Naive thymus-derived CD8-positive, alpha-beta T cell (primary cell): ENCODE measurements around the gene ADAMTS2. TPM values are rescaled to one million over a fixed set of nuclear protein-coding genes. Genes with fewer than 3 reads are reported as not detected.

Experiments used
- ATAC-seq, 2 donors: fragments of 150-1000 bp; cut with Tn5 transposase in 1 of 2; sonication (Bioruptor Pico), chemical (Tn5 transposase) in 1 of 2; 1 replicate in 1 of 2; 2 replicates in 1 of 2; pipeline ENCODE4 v1.10.0; 2021; ENCODE audit warnings: mild to moderate bottlenecking in 2 of 2, moderate library complexity in 2 of 2
- POLR2A ChIA-PET: fragments of 350-600 bp; sonication (Branson Sonifier 250); formaldehyde crosslinking; loops from one replicate; lab custom pipeline; 2021; ENCODE audit warnings: antibody characterized with exemption; lab: Charles Lee
- DNase-seq, 10 donors: peaks; one replicate each; pipeline versions ENCODE4 v3.0.0 to v3.0.0-alpha.2; 2020 to 2022
- H3K27ac Mint-ChIP-seq, 10 donors: one replicate each; pipeline ENCODE4 v1.8.0; 2020 to 2022; ENCODE audit warnings: mild to moderate bottlenecking in 10 of 10, mixed read lengths in 10 of 10, moderate library complexity in 4 of 10, inconsistent platforms in 1 of 10
- H3K27me3 Mint-ChIP-seq, 5 donors: one replicate each; pipeline ENCODE4 v1.8.0; 2021 to 2022; ENCODE audit warnings: mixed read lengths in 5 of 5
- H3K36me3 Mint-ChIP-seq, 3 donors: one replicate each; pipeline ENCODE4 v1.8.0; 2020 to 2022; ENCODE audit warnings: mixed read lengths in 3 of 3, mild to moderate bottlenecking in 2 of 3, inconsistent platforms in 1 of 3
- H3K4me1 Mint-ChIP-seq, 4 donors: one replicate each; pipeline ENCODE4 v1.8.0; 2021 to 2022; ENCODE audit warnings: mixed read lengths in 4 of 4
- H3K4me3 Mint-ChIP-seq, 10 donors: one replicate each; pipeline ENCODE4 v1.8.0; 2020 to 2022; ENCODE audit warnings: mild to moderate bottlenecking in 10 of 10, mixed read lengths in 10 of 10, moderate library complexity in 6 of 10, inconsistent platforms in 1 of 10
- H3K9me3 Mint-ChIP-seq, 9 donors: one replicate each; pipeline ENCODE4 v1.8.0; 2020 to 2022; ENCODE audit warnings: mixed read lengths in 9 of 9, mild to moderate bottlenecking in 3 of 9, inconsistent platforms in 1 of 9, moderate library complexity in 1 of 9
- polyA plus RNA-seq, 3 donors: library from polyadenylated mRNA; unstranded; fragments of 300-500 nt; fragmentation: Illumina TruSeq; gene quantifications; one replicate each; pipeline ENCODE4 v1.2.3, GENCODE V29; 2021
- total RNA-seq, 8 experiments: library from RNA in 2 of 8; stranded (reverse) in 2 of 8; gene quantifications; one replicate each; pipeline ENCODE4 v1.2.3 and lab custom pipeline; 2021 to 2026

ADAMTS2 gene
- total and polyA plus RNA-seq, 5 experiments from 2014 or later: 0.02 TPM; not detected in 4

- Mint-ChIP-seq H3K4me3 (no peak overlapping the region), H3K27me3 (peaks cover 0 to 20% (median 2%) of the 10 kb centered on the region in 5 donors), H3K9me3 (no peaks in the 10 kb centered on the region), H3K27ac (no peak overlapping the region), H3K36me3 (no peaks in the 10 kb centered on the region), H3K4me1 (peaks cover 0 to 2% (median 0%) of the 10 kb centered on the region in 4 donors)
- POLR2A ChIA-PET: no interaction called here
- no peak for ATAC-seq
- peak in 1 of 10 donors; percentile 10 for DNase-seq
These were observed 24.2 kb upstream of the ADAMTS2 start for GRCh38 chr5:179369530-179369884.

GRCh38 chr5:179368806-179369529, 23.7 kb upstream of the ADAMTS2 start:
- Mint-ChIP-seq H3K36me3 (no peaks in the 10 kb centered on the region), H3K9me3 (no peaks in the 10 kb centered on the region), H3K4me1 (no peaks in the 10 kb centered on the region), H3K27ac (peak overlapping the region in 1 of 10 donors; percentile 18), H3K27me3 (peaks cover 0 to 17% (median 2%) of the 10 kb centered on the region in 5 donors), H3K4me3 (no peak overlapping the region)
- ATAC-seq (no peak), DNase-seq (peak in 1 of 10 donors; percentile 63)
- POLR2A ChIA-PET: no interaction called here

GRCh38 chr5:179368126-179368805, 23.0 kb upstream of the ADAMTS2 start:
- POLR2A ChIA-PET: no interaction called here
- ATAC-seq: no peak
- H3K4me3 Mint-ChIP-seq: no peak overlapping the region
- peaks cover 0 to 2% (median 0%) of the 10 kb centered on the region in 9 donors for H3K9me3 Mint-ChIP-seq
- H3K36me3 Mint-ChIP-seq: no peaks in the 10 kb centered on the region
- H3K27ac Mint-ChIP-seq: no peak overlapping the region
- H3K27me3 Mint-ChIP-seq: peaks cover 0 to 16% (median 2%) of the 10 kb centered on the region in 5 donors
- DNase-seq: no peak
- no peaks in the 10 kb centered on the region for H3K4me1 Mint-ChIP-seq

GRCh38 chr5:179367491-179367890, 22.2 kb upstream of the ADAMTS2 start:
- Mint-ChIP-seq H3K27ac (no peak overlapping the region), H3K4me1 (no peaks in the 10 kb centered on the region), H3K36me3 (no peaks in the 10 kb centered on the region), H3K27me3 (peaks cover 0 to 13% (median 2%) of the 10 kb centered on the region in 5 donors), H3K9me3 (peaks cover 0 to 2% (median 0%) of the 10 kb centered on the region in 9 donors), H3K4me3 (no peak overlapping the region)
- POLR2A ChIA-PET: no interaction called here
- ATAC-seq: no peak
- no peak for DNase-seq

- no peak for DNase-seq
- no peaks in the 10 kb centered on the region for H3K4me1 Mint-ChIP-seq
- no peak overlapping the region for H3K4me3 Mint-ChIP-seq
- ATAC-seq: no peak
- H3K9me3 Mint-ChIP-seq: peaks cover 0 to 7% (median 2%) of the 10 kb centered on the region in 9 donors
- peaks cover 0 to 20% (median 4%) of the 10 kb centered on the region in 5 donors for H3K27me3 Mint-ChIP-seq
- POLR2A ChIA-PET: no interaction called here
- no peaks in the 10 kb centered on the region for H3K36me3 Mint-ChIP-seq
- no peak overlapping the region for H3K27ac Mint-ChIP-seq
These were observed 17.1 kb upstream of the ADAMTS2 start for GRCh38 chr5:179362355-179362754.

- Mint-ChIP-seq H3K27ac (no peak overlapping the region), H3K9me3 (peaks cover 0 to 7% (median 2%) of the 10 kb centered on the region in 9 donors), H3K4me1 (no peaks in the 10 kb centered on the region), H3K27me3 (peaks cover 0 to 20% (median 2%) of the 10 kb centered on the region in 5 donors), H3K4me3 (no peak overlapping the region), H3K36me3 (no peaks in the 10 kb centered on the region)
- no peak for DNase-seq
- POLR2A ChIA-PET: no interaction called here
- ATAC-seq: no peak
These were observed 15.9 kb upstream of the ADAMTS2 start for GRCh38 chr5:179361037-179361603.

GRCh38 chr5:179357031-179357430, 11.8 kb upstream of the ADAMTS2 start:
- POLR2A ChIA-PET: no interaction called here
- no peaks in the 10 kb centered on the region for H3K4me1 Mint-ChIP-seq
- no peak overlapping the region for H3K27ac Mint-ChIP-seq
- H3K9me3 Mint-ChIP-seq: peaks cover 0 to 5% (median 0%) of the 10 kb centered on the region in 9 donors
- no peak overlapping the region for H3K4me3 Mint-ChIP-seq
- ATAC-seq: no peak
- peaks cover 0 to 16% (median 4%) of the 10 kb centered on the region in 5 donors for H3K27me3 Mint-ChIP-seq
- no peaks in the 10 kb centered on the region for H3K36me3 Mint-ChIP-seq
- no peak for DNase-seq

- POLR2A ChIA-PET: no interaction called here
- Mint-ChIP-seq H3K4me3 (no peak overlapping the region), H3K9me3 (peaks cover 0 to 5% (median 0%) of the 10 kb centered on the region in 9 donors), H3K36me3 (no peaks in the 10 kb centered on the region), H3K27ac (peak overlapping the region in 1 of 10 donors; percentile 70), H3K4me1 (no peaks in the 10 kb centered on the region), H3K27me3 (peaks cover 0 to 19% (median 9%) of the 10 kb centered on the region in 5 donors)
- ATAC-seq (no peak), DNase-seq (no peak)
These were observed 11.0 kb upstream of the ADAMTS2 start for GRCh38 chr5:179355976-179356974.

GRCh38 chr5:179354305-179354882, 9.1 kb upstream of the ADAMTS2 start:
- H3K4me3 Mint-ChIP-seq: no peak overlapping the region
- H3K27ac Mint-ChIP-seq: no peak overlapping the region
- no peak for DNase-seq
- peaks cover 0 to 5% (median 0%) of the 10 kb centered on the region in 9 donors for H3K9me3 Mint-ChIP-seq
- H3K4me1 Mint-ChIP-seq: no peaks in the 10 kb centered on the region
- ATAC-seq: no peak
- POLR2A ChIA-PET: no interaction called here
- H3K27me3 Mint-ChIP-seq: peaks cover 3 to 27% (median 13%) of the 10 kb centered on the region in 5 donors
- H3K36me3 Mint-ChIP-seq: no peaks in the 10 kb centered on the region

GRCh38 chr5:179348843-179349242, 3.6 kb upstream of the ADAMTS2 start:
- H3K9me3 Mint-ChIP-seq: no peaks in the 10 kb centered on the region
- H3K27me3 Mint-ChIP-seq: peaks cover 18 to 66% (median 49%) of the 10 kb centered on the region in 5 donors
- DNase-seq (no peak), ATAC-seq (no peak)
- peaks cover 0 to 5% (median 2%) of the 10 kb centered on the region in 4 donors for H3K4me1 Mint-ChIP-seq
- no peak overlapping the region for H3K27ac Mint-ChIP-seq
- POLR2A ChIA-PET: no interaction called here
- H3K36me3 Mint-ChIP-seq: peaks cover 0 to 3% (median 0%) of the 10 kb centered on the region in 3 donors
- no peak overlapping the region for H3K4me3 Mint-ChIP-seq

GRCh38 chr5:179348011-179348530, 2.8 kb upstream of the ADAMTS2 start:
- H3K27me3 Mint-ChIP-seq: peaks cover 21 to 71% (median 56%) of the 10 kb centered on the region in 5 donors
- H3K27ac Mint-ChIP-seq: no peak overlapping the region
- ATAC-seq: no peak
- H3K36me3 Mint-ChIP-seq: peaks cover 0 to 3% (median 0%) of the 10 kb centered on the region in 3 donors
- peak overlapping the region in 2 of 10 donors; percentile 11 to 37 for H3K4me3 Mint-ChIP-seq
- no peak for DNase-seq
- H3K9me3 Mint-ChIP-seq: no peaks in the 10 kb centered on the region
- H3K4me1 Mint-ChIP-seq: peaks cover 4 to 10% (median 6%) of the 10 kb centered on the region in 4 donors
- POLR2A ChIA-PET: no interaction called here
